ENCODE measurements around the gene ZNF609.
"Not testable (repeated sequence)": the region's sequence is repeated elsewhere in the genome, so short reads cannot be mapped to it uniquely, and the experiment has no call there.

Gene ZNF609

GRCh38 chr15:64635499-64636495, 175.4 kb downstream of the ZNF609 start:
- no peak for TF ChIP-seq JUND (IDR thresholded peaks at IDR 0.05; ENCODE audit: low read depth)
- DNase-seq (ENCODE audit: low read depth in 1 of 2, low spot score in 1 of 2) = no peak
- in situ Hi-C loops (cut with HindIII; ENCODE audit: low pct_unique_long_range_greater_than_20kb, low sequenced_read_pairs) = no loop called here

GRCh38 chr15:64636556-64636955, 176.2 kb downstream of the ZNF609 start:
- TF ChIP-seq JUND (IDR thresholded peaks at IDR 0.05; ENCODE audit: low read depth) = no peak
- in situ Hi-C loops (cut with HindIII; ENCODE audit: low pct_unique_long_range_greater_than_20kb, low sequenced_read_pairs) = no loop called here
- DNase-seq (ENCODE audit: low read depth in 1 of 2, low spot score in 1 of 2) = no peak

GRCh38 chr15:64637412-64637811, 177.0 kb downstream of the ZNF609 start:
- in situ Hi-C loops (cut with HindIII; ENCODE audit: low pct_unique_long_range_greater_than_20kb, low sequenced_read_pairs) = no loop called here
- TF ChIP-seq JUND (IDR thresholded peaks at IDR 0.05; ENCODE audit: low read depth) = no peak
- no peak for DNase-seq (ENCODE audit: low read depth in 1 of 2, low spot score in 1 of 2)

GRCh38 chr15:64639744-64640143, 179.4 kb downstream of the ZNF609 start:
- in situ Hi-C loops (cut with HindIII; ENCODE audit: low pct_unique_long_range_greater_than_20kb, low sequenced_read_pairs); DNase-seq (ENCODE audit: low read depth in 1 of 2, low spot score in 1 of 2): not testable (repeated sequence)

GRCh38 chr15:64640146-64640871, 179.9 kb downstream of the ZNF609 start:
- peak in 1 of 2 experiments; percentile 74 for DNase-seq (ENCODE audit: low read depth in 1 of 2, low spot score in 1 of 2)
- in situ Hi-C loops (cut with HindIII; ENCODE audit: low pct_unique_long_range_greater_than_20kb, low sequenced_read_pairs) = no loop called here
- TF ChIP-seq JUND (IDR thresholded peaks at IDR 0.05; ENCODE audit: low read depth) = no peak

- in situ Hi-C loops (cut with HindIII; ENCODE audit: low pct_unique_long_range_greater_than_20kb, low sequenced_read_pairs) = no loop called here
- TF ChIP-seq JUND (IDR thresholded peaks at IDR 0.05; ENCODE audit: low read depth) = no peak
- DNase-seq (ENCODE audit: low read depth in 1 of 2, low spot score in 1 of 2) = no peak
These were observed 182.5 kb downstream of the ZNF609 start for GRCh38 chr15:64642875-64643274.

- in situ Hi-C loops (cut with HindIII; ENCODE audit: low pct_unique_long_range_greater_than_20kb, low sequenced_read_pairs) = no loop called here
- no peak for TF ChIP-seq JUND (IDR thresholded peaks at IDR 0.05; ENCODE audit: low read depth)
These were observed 183.3 kb downstream of the ZNF609 start for GRCh38 chr15:64643685-64644084.

GRCh38 chr15:64644811-64645210, 184.4 kb downstream of the ZNF609 start:
- DNase-seq (ENCODE audit: low read depth in 1 of 2, low spot score in 1 of 2); in situ Hi-C loops (cut with HindIII; ENCODE audit: low pct_unique_long_range_greater_than_20kb, low sequenced_read_pairs): not testable (repeated sequence)

More at GRCh38 chr15:64643685-64644084, 183.3 kb downstream of the ZNF609 start:
- DNase-seq (ENCODE audit: low read depth in 1 of 2, low spot score in 1 of 2) = no peak

GRCh38 chr15:64645995-64646394, 185.6 kb downstream of the ZNF609 start:
- no peak for TF ChIP-seq JUND (IDR thresholded peaks at IDR 0.05; ENCODE audit: low read depth)
- in situ Hi-C loops (cut with HindIII; ENCODE audit: low pct_unique_long_range_greater_than_20kb, low sequenced_read_pairs) = no loop called here
- DNase-seq (ENCODE audit: low read depth in 1 of 2, low spot score in 1 of 2) = no peak

- TF ChIP-seq JUND (IDR thresholded peaks at IDR 0.05; ENCODE audit: low read depth) = no peak
- no peak for DNase-seq (ENCODE audit: low read depth in 1 of 2, low spot score in 1 of 2)
- in situ Hi-C loops (cut with HindIII; ENCODE audit: low pct_unique_long_range_greater_than_20kb, low sequenced_read_pairs) = no loop called here
These were observed 187.0 kb downstream of the ZNF609 start for GRCh38 chr15:64647367-64647766.

- in situ Hi-C loops (cut with HindIII; ENCODE audit: low pct_unique_long_range_greater_than_20kb, low sequenced_read_pairs) = no loop called here
- DNase-seq (ENCODE audit: low read depth in 1 of 2, low spot score in 1 of 2) = no peak
- TF ChIP-seq JUND (IDR thresholded peaks at IDR 0.05; ENCODE audit: low read depth) = no peak
These were observed 190.2 kb downstream of the ZNF609 start for GRCh38 chr15:64650552-64650951.

- peak in 1 of 2 experiments; percentile 29 for DNase-seq (ENCODE audit: low read depth in 1 of 2, low spot score in 1 of 2)
- no peak for TF ChIP-seq JUND (IDR thresholded peaks at IDR 0.05; ENCODE audit: low read depth)
- in situ Hi-C loops (cut with HindIII; ENCODE audit: low pct_unique_long_range_greater_than_20kb, low sequenced_read_pairs) = no loop called here
These were observed 191.3 kb downstream of the ZNF609 start for GRCh38 chr15:64651601-64652191.

- DNase-seq (ENCODE audit: low read depth in 1 of 2, low spot score in 1 of 2) = peak in 1 of 2 experiments; percentile 37
- in situ Hi-C loops (cut with HindIII; ENCODE audit: low pct_unique_long_range_greater_than_20kb, low sequenced_read_pairs) = no loop called here
- TF ChIP-seq JUND (IDR thresholded peaks at IDR 0.05; ENCODE audit: low read depth) = no peak
These were observed 193.4 kb downstream of the ZNF609 start for GRCh38 chr15:64653757-64654156.

Measured in T47D (cell line).